ENCODE data around the gene ASIP.

GRCh38 chr20:34232494-34233087 is 8.6 kb upstream of the ASIP start:
- no peak for TF ChIP-seq CTCF (IDR thresholded peaks at IDR 0.05)
- TF ChIP-seq POLR2A (IDR thresholded peaks at IDR 0.05) = no peak
